ENCODE measurements around the gene ACTN1.

Gene ACTN1

DNA sequence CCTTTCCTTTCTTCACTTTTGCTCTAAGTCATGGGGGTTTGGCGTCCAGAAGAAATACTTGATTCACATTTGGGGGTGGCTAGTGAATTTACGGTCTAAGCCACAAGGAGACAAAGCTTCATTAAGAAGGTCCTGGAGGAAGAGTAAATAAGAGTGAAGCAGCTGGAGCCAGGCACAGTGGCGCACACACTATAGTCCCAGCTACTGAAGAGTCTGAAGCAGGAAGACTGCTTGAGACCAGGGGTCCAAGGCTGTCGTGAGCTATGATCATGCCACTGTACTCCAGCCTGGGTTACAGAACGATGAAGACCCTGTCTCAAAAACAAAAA is 23.3 kb downstream of the ACTN1 start:
- H3K4me3 Mint-ChIP-seq, result peak overlapping the region in 1 of 3 experiments; percentile 61
- peaks cover 84% of the 10 kb centered on the region for H3K4me1 Mint-ChIP-seq
- H3K9me3 Mint-ChIP-seq, result no peaks in the 10 kb centered on the region
- TF ChIP-seq, protein P1, sequence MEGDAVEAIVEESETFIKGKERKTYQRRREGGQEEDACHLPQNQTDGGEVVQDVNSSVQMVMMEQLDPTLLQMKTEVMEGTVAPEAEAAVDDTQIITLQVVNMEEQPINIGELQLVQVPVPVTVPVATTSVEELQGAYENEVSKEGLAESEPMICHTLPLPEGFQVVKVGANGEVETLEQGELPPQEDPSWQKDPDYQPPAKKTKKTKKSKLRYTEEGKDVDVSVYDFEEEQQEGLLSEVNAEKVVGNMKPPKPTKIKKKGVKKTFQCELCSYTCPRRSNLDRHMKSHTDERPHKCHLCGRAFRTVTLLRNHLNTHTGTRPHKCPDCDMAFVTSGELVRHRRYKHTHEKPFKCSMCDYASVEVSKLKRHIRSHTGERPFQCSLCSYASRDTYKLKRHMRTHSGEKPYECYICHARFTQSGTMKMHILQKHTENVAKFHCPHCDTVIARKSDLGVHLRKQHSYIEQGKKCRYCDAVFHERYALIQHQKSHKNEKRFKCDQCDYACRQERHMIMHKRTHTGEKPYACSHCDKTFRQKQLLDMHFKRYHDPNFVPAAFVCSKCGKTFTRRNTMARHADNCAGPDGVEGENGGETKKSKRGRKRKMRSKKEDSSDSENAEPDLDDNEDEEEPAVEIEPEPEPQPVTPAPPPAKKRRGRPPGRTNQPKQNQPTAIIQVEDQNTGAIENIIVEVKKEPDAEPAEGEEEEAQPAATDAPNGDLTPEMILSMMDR (IDR thresholded peaks at IDR 0.05; ENCODE audit: unreplicated experiment in 3 of 3), result no peak
- H3K36me3 Mint-ChIP-seq (ENCODE audit: low read depth), result peaks cover 5% of the 10 kb centered on the region
- no peaks in the 10 kb centered on the region for H3K27me3 Mint-ChIP-seq (ENCODE audit: low read depth)
- peak overlapping the region; percentile 57 to 96 (median 85) for H3K27ac Mint-ChIP-seq

DNA sequence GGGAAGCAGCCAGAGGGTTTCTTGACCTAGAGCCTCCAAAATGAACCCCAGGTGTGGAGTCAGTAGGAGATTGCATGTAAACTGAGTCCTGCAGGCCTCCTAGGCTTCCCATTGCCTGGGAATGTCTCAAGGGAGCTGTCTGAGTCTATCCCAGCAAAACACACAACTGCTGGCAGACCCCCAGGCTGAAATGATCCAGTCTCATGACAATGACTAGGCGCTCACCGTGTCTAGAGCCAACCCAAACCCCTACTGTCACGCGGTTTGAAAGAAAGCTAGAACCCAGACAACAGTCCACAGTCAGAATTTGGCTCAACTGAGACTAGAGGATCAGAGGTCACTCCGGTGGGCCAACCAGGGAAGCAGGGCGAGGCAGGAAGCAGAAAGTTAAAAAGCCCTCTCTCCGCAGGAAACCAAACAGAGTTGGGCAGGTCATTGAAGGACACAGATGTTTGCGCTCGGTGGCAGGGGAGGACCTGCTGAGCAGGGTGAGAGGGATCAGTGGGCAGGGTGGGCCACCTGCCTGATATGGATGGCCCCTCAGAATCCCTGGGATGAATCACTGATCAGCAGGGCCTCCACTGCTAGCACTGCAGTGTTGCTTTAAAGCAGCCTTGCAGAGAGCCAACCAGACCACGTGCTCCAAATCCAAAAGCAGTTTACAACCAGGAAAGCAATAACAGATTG is 23.8 kb downstream of the ACTN1 start:
- Mint-ChIP-seq H3K27me3 (ENCODE audit: low read depth) (no peaks in the 10 kb centered on the region), H3K4me3 (peak overlapping the region in 1 of 3 experiments; percentile 61), H3K36me3 (ENCODE audit: low read depth) (peaks cover 5% of the 10 kb centered on the region), H3K9me3 (no peaks in the 10 kb centered on the region), H3K27ac (peak overlapping the region; percentile 57 to 96 (median 85)), H3K4me1 (peaks cover 86% of the 10 kb centered on the region)
- TF ChIP-seq, protein P1 (IDR thresholded peaks at IDR 0.05; ENCODE audit: unreplicated experiment in 3 of 3), result no peak

DNA sequence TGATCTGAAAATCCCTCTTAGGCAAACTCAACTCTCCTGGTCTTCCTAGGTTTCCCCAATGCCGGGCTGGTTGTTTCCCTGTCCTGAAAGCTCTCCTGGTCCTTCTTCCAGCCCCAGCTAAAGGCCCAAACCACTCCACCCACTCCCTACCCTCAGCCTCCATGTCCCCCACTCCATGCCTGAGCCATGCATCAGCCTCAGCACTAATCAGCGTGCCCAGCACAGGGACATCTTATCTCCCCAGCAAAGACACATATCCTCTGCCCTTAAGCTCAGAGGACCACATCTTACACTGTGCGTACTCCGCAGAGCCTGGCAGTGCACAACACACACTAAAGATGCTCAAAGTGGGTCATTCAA is 25.9 kb downstream of the ACTN1 start:
- TF ChIP-seq, protein P1 (IDR thresholded peaks at IDR 0.05; ENCODE audit: unreplicated experiment in 3 of 3), result no peak
- Mint-ChIP-seq H3K27me3 (ENCODE audit: low read depth) (no peaks in the 10 kb centered on the region), H3K27ac (peak overlapping the region; percentile 84 to 99 (median 98)), H3K4me3 (peak overlapping the region in 2 of 3 experiments; percentile 37 to 43), H3K9me3 (no peaks in the 10 kb centered on the region), H3K4me1 (peaks cover 81% of the 10 kb centered on the region), H3K36me3 (ENCODE audit: low read depth) (peaks cover 5% of the 10 kb centered on the region)

DNA sequence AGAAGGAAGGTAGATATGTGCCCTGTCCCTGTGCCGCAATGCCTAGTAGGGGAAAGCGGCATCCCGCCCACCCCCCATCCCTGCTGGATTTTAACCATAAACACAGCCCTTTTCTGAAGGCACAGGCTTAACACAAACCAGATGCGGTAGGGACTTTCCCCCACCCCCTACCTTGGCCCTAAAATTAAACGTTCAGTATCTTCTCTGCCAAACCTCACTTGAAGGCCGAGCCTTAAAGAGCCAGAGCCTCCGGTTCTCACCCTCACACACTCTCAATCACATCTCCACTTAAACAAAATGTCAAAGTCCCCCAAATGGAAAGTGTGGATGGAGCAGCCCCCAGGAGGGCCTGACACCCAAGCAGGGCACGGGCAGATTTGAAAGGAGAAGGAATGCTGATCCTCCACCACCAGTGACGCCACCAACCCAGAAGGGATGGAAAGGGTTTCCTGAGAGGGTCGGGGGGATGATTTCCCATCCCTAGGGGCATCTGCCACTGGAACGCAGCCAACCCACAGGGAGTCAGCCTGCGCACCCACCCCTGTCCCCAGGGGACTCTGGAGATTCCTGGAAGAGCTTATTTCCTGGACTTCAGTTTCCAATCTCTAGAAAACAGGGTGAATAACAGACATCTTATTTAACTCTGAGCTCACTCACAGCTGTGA is 26.4 kb downstream of the ACTN1 start:
- peaks cover 80% of the 10 kb centered on the region for H3K4me1 Mint-ChIP-seq
- no peaks in the 10 kb centered on the region for H3K27me3 Mint-ChIP-seq (ENCODE audit: low read depth)
- H3K27ac Mint-ChIP-seq, result peak overlapping the region; percentile 84 to 99 (median 98)
- H3K9me3 Mint-ChIP-seq, result no peaks in the 10 kb centered on the region
- TF ChIP-seq, protein P1 (IDR thresholded peaks at IDR 0.05; ENCODE audit: unreplicated experiment in 3 of 3), result no peak
- H3K4me3 Mint-ChIP-seq, result peak overlapping the region in 2 of 3 experiments; percentile 37 to 47
- peaks cover 5% of the 10 kb centered on the region for H3K36me3 Mint-ChIP-seq (ENCODE audit: low read depth)

DNA sequence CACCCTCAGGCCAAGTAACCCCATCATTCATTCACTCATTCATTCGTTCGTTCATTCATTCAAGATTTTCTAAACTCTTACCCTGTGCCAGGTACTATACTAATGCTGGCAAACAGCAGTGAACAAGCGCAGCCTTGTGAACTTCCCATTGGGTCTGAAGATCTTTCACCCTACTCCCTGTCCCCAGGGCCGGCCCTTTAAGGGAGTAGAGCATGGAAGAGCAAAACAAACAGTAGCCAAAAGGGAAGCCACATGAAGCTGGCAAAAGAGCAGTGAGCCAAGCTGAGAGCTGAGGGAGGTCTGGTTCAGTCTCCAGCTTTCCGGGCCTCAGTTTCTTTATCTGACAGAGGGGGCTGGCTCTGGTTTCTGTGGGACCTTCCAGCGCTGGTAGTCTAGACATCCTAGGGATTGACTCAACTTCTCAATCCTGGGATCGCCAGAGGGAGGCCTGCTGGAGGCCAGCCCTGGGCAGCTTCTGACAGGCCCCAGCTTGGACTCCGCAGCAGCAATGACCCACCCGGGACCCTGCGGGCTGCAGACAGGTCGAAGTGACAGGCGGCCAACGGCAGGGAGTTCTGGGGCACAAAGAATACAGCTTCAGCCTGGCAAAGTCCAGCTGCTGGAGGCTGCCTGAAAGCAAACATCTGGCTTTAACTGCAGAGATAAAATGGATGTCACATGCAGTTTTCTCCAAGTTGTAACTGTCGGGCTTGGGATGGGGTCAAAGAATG is 27.1 kb downstream of the ACTN1 start:
- peak overlapping the region in 2 of 3 experiments; percentile 20 to 47 for H3K4me3 Mint-ChIP-seq
- H3K36me3 Mint-ChIP-seq (ENCODE audit: low read depth), result peaks cover 4% of the 10 kb centered on the region
- TF ChIP-seq, protein P1 (IDR thresholded peaks at IDR 0.05; ENCODE audit: unreplicated experiment in 3 of 3), result no peak
- peak overlapping the region; percentile 84 to 99 (median 98) for H3K27ac Mint-ChIP-seq
- no peaks in the 10 kb centered on the region for H3K27me3 Mint-ChIP-seq (ENCODE audit: low read depth)
- peaks cover 82% of the 10 kb centered on the region for H3K4me1 Mint-ChIP-seq
- H3K9me3 Mint-ChIP-seq, result no peaks in the 10 kb centered on the region

All from nephron (organoid).